BJ (cell line): ENCODE measurements around the gene CARD18. TPM values are rescaled to one million over a fixed set of nuclear protein-coding genes. Genes with fewer than 3 reads are reported as not detected.

ENCODE experiments used
- CTCF ChIA-PET: fragments of 350-600 bp; formaldehyde crosslinking; extraction: SDS; loops from one replicate; lab custom pipeline; 2021; ENCODE audit warnings: antibody characterized with exemption, inconsistent platforms; lab: Yijun Ruan, JAX
- POLR2A ChIA-PET: fragments of 300-600 bp; sonication (Branson Sonifier 250); formaldehyde crosslinking; extraction: SDS; loops from one replicate; lab custom pipeline; 2021; ENCODE audit warnings: antibody characterized with exemption; lab: Charles Lee
- DNase-seq: peaks from one replicate; pipeline ENCODE4 v3.0.0-alpha.2; 2011; ENCODE audit warnings: low read depth
- H3K27me3 ChIP-seq: 2 replicates; pipeline ENCODE4 v1.6.0; 2011; ENCODE audit warnings: low read length; ENCODE audit not compliant: control insufficient read depth, insufficient read depth
- H3K36me3 ChIP-seq: 2 replicates; pipeline ENCODE4 v1.5.1; 2011; ENCODE audit warnings: low read length; ENCODE audit not compliant: control insufficient read depth, insufficient read depth
- H3K4me3 ChIP-seq: 2 replicates; pipeline ENCODE4 v1.5.1; 2011; ENCODE audit warnings: low read depth, mild to moderate bottlenecking, control low read depth, low read length
- CTCF ChIP-seq: IDR thresholded peaks from 2 replicates; pipeline ENCODE4 v1.5.1; 2011; ENCODE audit warnings: low read depth, mild to moderate bottlenecking, control low read depth, inconsistent platforms, low read length, moderate library complexity; ENCODE audit not compliant: insufficient read depth
- polyA plus RNA-seq: library from polyadenylated mRNA; depleted of rRNA; stranded (reverse); fragments of >200 nt; gene quantifications from 2 replicates; pipeline ENCODE4 v1.2.3, GENCODE V29; 2011

Gene CARD18
- polyA plus RNA-seq, 1 experiment = not detected

- ChIA-PET CTCF (no interaction called here), POLR2A (no interaction called here)
- Histone ChIP-seq H3K27me3 (no peaks in the 10 kb centered on the region), H3K36me3 (no peaks in the 10 kb centered on the region), H3K4me3 (no peak overlapping the region)
- no peak for TF ChIP-seq CTCF
- no peak for DNase-seq
Observed at GRCh38 chr11:105130189-105130813, 9.3 kb downstream of the CARD18 start.

- DNase-seq = no peak
- POLR2A ChIA-PET = no interaction called here
- CTCF ChIA-PET = no interaction called here
Observed at GRCh38 chr11:105124756-105125155, 14.8 kb downstream of the CARD18 start.

GRCh38 chr11:105111145-105111944 lies 28.2 kb downstream of the CARD18 start:
- ChIA-PET POLR2A (no interaction called here), CTCF (no interaction called here)
- Histone ChIP-seq H3K4me3 (no peak overlapping the region), H3K27me3 (no peaks in the 10 kb centered on the region), H3K36me3 (no peaks in the 10 kb centered on the region)
- DNase-seq = no peak
- no peak for TF ChIP-seq CTCF

More at GRCh38 chr11:105124756-105125155, 14.8 kb downstream of the CARD18 start:
- Histone ChIP-seq H3K36me3 (no peaks in the 10 kb centered on the region), H3K27me3 (no peaks in the 10 kb centered on the region), H3K4me3 (no peak overlapping the region)
- no peak for TF ChIP-seq CTCF

- DNase-seq = no peak
- H3K27me3 ChIP-seq = no peaks in the 10 kb centered on the region
- no peaks in the 10 kb centered on the region for H3K36me3 ChIP-seq
- no peak overlapping the region for H3K4me3 ChIP-seq
- no peak for TF ChIP-seq CTCF
- ChIA-PET POLR2A (no interaction called here), CTCF (no interaction called here)
Observed at GRCh38 chr11:105110688-105111030, 28.9 kb downstream of the CARD18 start.

GRCh38 chr11:105109855-105110687 lies 29.5 kb downstream of the CARD18 start:
- POLR2A ChIA-PET = no interaction called here
- DNase-seq = peak; percentile 7
- TF ChIP-seq CTCF = no peak

More at GRCh38 chr11:105109855-105110687, 29.5 kb downstream of the CARD18 start:
- Histone ChIP-seq H3K27me3 (no peaks in the 10 kb centered on the region), H3K36me3 (no peaks in the 10 kb centered on the region), H3K4me3 (no peak overlapping the region)
- CTCF ChIA-PET = no interaction called here
